HG02759 (cell line): ENCODE data around the gene DGKD.
A peak's percentile ranks its signal among the peaks of the same experiment; 100 is the strongest.

Experiments used
- ATAC-seq: cut with Tn5 transposase; IDR thresholded peaks from one replicate; pipeline ENCODE4 v1.9.1; 2021; ENCODE audit warnings: mild to moderate bottlenecking, moderate library complexity; ENCODE audit not compliant: unreplicated experiment

The DGKD gene

GRCh38 chr2:233338812-233339368 lies 15.4 kb upstream of the DGKD start:
- ATAC-seq = no peak

GRCh38 chr2:233339427-233339826 lies 14.9 kb upstream of the DGKD start:
- no peak for ATAC-seq

- no peak for ATAC-seq
These were observed 13.0 kb upstream of the DGKD start for GRCh38 chr2:233341296-233341695.

GRCh38 chr2:233342301-233342700 lies 12.0 kb upstream of the DGKD start:
- ATAC-seq = no peak

- no peak for ATAC-seq
These were observed 11.1 kb upstream of the DGKD start for GRCh38 chr2:233343171-233343705.

- no peak for ATAC-seq
These were observed 7.9 kb upstream of the DGKD start for GRCh38 chr2:233346376-233346775.

GRCh38 chr2:233346930-233347329 lies 7.4 kb upstream of the DGKD start:
- ATAC-seq = no peak

GRCh38 chr2:233349005-233349998 lies 5.0 kb upstream of the DGKD start:
- peak; percentile 53 for ATAC-seq

GRCh38 chr2:233350708-233351107 lies 3.6 kb upstream of the DGKD start:
- ATAC-seq = no peak

- ATAC-seq = no peak
These were observed 2.9 kb upstream of the DGKD start for GRCh38 chr2:233351423-233351822.

GRCh38 chr2:233352141-233352842 lies 2.0 kb upstream of the DGKD start:
- ATAC-seq = no peak

GRCh38 chr2:233353101-233353768 lies 1.1 kb upstream of the DGKD start:
- ATAC-seq = no peak

- peak; percentile 31 for ATAC-seq
These were observed 218 bp downstream of the DGKD start for GRCh38 chr2:233354500-233354924.

GRCh38 chr2:233354971-233355574 lies 779 bp downstream of the DGKD start:
- ATAC-seq = peak; percentile 5

GRCh38 chr2:233355916-233356315 lies 1.6 kb downstream of the DGKD start:
- no peak for ATAC-seq

- ATAC-seq = no peak
These were observed 2.4 kb downstream of the DGKD start for GRCh38 chr2:233356546-233357308.

GRCh38 chr2:233358335-233358734 lies 4.0 kb downstream of the DGKD start:
- ATAC-seq = no peak

- ATAC-seq = no peak
These were observed 4.7 kb downstream of the DGKD start for GRCh38 chr2:233358947-233359346.

GRCh38 chr2:233359823-233360222 lies 5.5 kb downstream of the DGKD start:
- no peak for ATAC-seq

- ATAC-seq = no peak
These were observed 6.5 kb downstream of the DGKD start for GRCh38 chr2:233360771-233361176.
